AG09319 (cell line): ENCODE measurements around the gene HOXA6.

Experiments used
- DNase-seq: peaks from one replicate; pipeline ENCODE4 v3.0.0-alpha.2; 2010; ENCODE audit warnings: low read depth; ENCODE audit errors: extremely low read depth
- CTCF ChIP-seq: IDR thresholded peaks from 2 replicates; pipeline ENCODE4 v1.5.1; 2011; ENCODE audit warnings: low read depth, mild to moderate bottlenecking, inconsistent platforms, low read length, moderate library complexity

The HOXA6 gene

DNA sequence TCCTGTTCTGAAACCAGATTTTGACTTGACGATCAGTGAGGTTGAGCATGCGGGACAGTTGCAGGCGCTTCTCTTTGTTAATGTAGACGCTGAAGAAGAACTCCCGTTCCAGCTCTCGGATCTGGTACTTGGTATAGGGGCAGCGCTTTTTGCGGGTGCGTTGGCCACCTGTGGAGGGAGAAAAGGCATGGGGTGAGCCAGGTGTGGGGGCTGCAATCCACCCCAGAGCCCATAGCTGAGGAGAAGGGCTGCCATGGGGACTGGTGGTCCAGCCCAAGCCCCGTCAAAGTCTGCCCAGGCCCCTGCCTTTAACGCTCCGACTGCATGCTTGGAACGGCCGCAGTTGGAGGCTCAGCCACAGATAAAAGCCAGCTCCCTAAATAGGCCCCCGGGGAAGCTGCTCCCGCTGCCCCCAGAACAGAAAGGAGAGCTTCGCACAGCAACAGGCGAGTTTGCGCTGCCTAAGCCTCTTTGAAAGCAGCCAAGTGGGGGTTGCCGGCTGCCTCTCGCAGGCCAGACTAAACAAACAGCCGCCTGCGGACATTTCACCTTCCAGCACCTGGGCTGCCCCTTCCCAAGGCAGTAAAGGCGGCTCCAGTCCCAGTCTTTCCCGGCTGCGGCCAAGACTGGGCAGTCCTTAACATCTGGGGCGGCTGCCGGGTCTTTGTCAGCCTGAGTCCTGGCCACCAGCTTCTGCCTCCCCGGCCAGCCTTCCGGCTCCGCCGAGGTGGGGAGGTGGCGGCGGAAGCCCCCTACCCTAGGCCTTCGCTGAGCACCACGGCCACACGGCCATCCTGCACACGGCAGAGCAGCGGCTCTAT lies 35.5 kb upstream of the HOXA6 start:
- no peak for TF ChIP-seq CTCF
- DNase-seq: no peak

DNA sequence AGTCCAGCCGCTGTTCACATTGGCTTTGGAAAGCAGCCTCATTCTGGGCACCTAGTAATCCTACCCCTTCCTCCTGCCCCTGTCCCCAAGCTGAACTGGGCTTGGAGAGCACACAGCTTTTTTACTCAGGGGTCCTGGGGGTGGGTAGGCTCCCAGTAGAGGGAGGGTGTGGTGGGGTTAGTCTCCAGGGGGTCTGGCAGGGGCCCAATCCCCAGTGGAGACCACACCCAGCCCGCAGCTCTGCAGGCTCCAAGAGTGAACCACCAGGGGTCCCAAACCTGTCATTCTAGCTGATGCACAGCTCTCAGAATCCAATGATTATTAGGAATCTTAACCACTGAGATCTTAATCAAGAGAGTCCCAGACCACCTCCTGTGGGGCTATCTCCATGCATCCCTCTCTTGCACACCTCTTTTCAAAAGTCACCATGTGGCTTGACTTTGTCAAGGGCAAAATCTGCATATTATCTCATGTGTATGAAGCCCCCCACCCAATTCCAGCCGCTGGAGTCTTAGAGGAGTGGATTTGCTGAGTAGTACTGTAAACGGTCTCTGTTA lies 34.8 kb upstream of the HOXA6 start:
- no peak for DNase-seq
- TF ChIP-seq CTCF: no peak

GRCh38 chr7:27181795-27182275 lies 34.3 kb upstream of the HOXA6 start:
- no peak for DNase-seq
- TF ChIP-seq CTCF: no peak

GRCh38 chr7:27180431-27181420 lies 33.2 kb upstream of the HOXA6 start:
- no peak for TF ChIP-seq CTCF
- no peak for DNase-seq

DNA sequence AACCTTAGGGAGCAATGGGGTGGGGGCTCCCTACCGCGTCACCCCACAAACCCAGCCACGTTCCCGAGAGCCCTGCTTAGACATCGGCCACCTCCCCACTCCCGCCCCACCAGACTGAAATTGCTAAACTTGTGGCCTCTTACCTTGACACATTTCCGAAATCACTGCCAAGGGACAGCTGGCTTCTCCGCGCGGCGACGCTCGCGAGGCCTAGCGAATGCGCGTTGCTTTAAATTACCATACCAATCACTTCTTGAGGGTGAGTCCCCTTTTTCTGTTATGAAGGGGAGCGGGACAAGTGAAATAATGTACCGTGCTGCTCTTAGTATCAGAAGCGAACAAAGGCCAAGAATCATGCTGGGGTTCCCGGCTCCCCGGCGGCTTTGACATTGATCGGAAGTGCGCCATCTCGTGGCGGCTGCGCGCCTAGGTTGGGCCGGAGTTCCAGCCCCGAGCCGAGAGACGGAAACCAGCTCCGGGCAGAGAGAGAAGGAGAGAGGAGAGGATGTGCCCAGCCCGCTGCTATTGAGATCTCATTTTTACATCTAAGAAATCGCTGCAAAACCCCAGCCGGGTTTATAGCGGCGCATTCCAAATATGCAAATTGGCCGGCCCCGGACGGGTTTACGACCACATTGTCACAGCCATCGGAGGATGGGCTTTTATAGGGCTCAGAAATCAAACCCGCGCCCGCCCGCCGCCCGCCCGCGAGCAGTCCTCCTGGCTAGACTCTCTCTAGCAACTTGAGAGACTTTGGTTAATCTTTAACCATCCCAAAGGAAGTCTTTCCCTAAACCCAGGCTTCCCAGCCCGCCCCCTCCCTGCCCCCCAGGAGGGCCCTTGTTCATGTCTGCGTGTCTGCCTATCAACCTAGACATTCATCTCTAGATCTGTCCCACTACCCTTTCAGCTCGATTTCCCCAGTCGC lies 32.2 kb upstream of the HOXA6 start:
- TF ChIP-seq CTCF: peak; percentile 90
- peak; percentile 7 for DNase-seq

- DNase-seq: no peak
- TF ChIP-seq CTCF: no peak
These were observed 31.5 kb upstream of the HOXA6 start for GRCh38 chr7:27179030-27179429.
